Urinary bladder (tissue), 4 donors: ENCODE measurements around the gene CEBPE. TPM values are rescaled to one million over a fixed set of nuclear protein-coding genes. Genes with fewer than 3 reads are reported as not detected.
A peak's percentile ranks its signal among the peaks of the same experiment; 100 is the strongest.

Source experiments
- DNase-seq: peaks from one replicate; pipeline ENCODE4 v3.0.0-alpha.2; 2015; ENCODE audit errors: extremely low spot score
- H3K27ac ChIP-seq: one replicate; pipeline ENCODE4 v1.5.1; 2013; ENCODE audit warnings: low read depth, mild to moderate bottlenecking, moderate library complexity
- H3K36me3 ChIP-seq: one replicate; pipeline ENCODE4 v1.6.1; 2013; ENCODE audit warnings: mild to moderate bottlenecking, moderate library complexity; ENCODE audit not compliant: insufficient read depth
- H3K4me1 ChIP-seq: one replicate; pipeline ENCODE4 v1.6.1; 2013; ENCODE audit warnings: mild to moderate bottlenecking, moderate library complexity; ENCODE audit not compliant: insufficient read depth
- H3K4me3 ChIP-seq: one replicate; pipeline ENCODE4 v1.5.1; 2013; ENCODE audit warnings: low read depth, low read length
- WGBS: extraction: QIAGEN DNeasy Blood & Tissue Kit; methylation state at CpG from one replicate; pipeline ENCODE4 v1.1.7; 2013; 5-methylcytosine and 5-hydroxymethylcytosine counted together
- polyA plus RNA-seq: library from polyadenylated mRNA; stranded (reverse); fragments of 200-250 nt; gene quantifications from one replicate; pipeline ENCODE4 v1.2.3, GENCODE V29; 2013
- total RNA-seq: library from RNA; depleted of rRNA; stranded (reverse); fragments of >200 nt; gene quantifications from one replicate; pipeline ENCODE4 v1.2.3, GENCODE V29; 2014
- donor health status: healthy with polysubstance abuse.
- donor health status: healthy.

The CEBPE gene
- total and polyA plus RNA-seq, 2 donors: 0.06 TPM; not detected in 1

DNA sequence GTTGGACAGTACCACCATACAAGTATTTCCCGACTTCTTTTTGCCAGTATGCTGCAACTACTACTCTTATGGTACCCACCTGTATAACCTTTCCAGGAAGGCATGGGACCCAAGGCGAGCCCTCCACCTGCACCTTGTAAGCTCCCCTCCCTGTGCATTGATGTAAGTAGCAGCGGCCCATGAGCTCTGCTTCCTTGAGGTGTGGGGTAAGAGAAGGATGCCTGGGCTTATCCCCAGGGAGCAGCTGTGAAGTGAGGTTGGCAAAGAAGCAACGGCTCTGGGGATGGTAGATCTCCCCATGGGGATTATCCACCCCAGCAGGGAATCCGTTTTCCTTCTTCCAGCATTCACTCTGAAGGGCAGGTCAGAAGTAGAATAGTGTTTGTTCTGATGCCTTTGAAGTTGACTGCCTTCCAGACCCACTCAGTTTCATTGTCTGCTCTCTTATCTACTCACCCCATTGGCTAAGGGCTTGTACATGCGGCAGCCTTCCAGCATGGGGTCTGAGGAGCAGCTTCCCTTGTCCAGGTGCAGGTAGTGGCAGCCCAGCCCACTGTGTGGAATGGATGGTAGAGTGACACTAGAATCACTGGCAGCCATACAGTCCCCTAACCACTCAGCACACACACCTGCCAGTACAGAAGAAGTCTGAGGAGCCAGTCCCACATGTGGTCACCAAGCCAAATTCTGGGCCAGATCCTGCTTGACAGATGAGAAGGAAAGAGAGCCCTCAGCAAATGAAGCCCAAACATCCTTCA is 17.7 kb downstream of the CEBPE start:
- DNase-seq: no peak
- Histone ChIP-seq H3K4me1 (no peaks in the 10 kb centered on the region), H3K36me3 (no peaks in the 10 kb centered on the region), H3K27ac (no peak overlapping the region), H3K4me3 (no peak overlapping the region)
- 83% methylated on average over 6 of the region's 6 CpGs for WGBS

DNA sequence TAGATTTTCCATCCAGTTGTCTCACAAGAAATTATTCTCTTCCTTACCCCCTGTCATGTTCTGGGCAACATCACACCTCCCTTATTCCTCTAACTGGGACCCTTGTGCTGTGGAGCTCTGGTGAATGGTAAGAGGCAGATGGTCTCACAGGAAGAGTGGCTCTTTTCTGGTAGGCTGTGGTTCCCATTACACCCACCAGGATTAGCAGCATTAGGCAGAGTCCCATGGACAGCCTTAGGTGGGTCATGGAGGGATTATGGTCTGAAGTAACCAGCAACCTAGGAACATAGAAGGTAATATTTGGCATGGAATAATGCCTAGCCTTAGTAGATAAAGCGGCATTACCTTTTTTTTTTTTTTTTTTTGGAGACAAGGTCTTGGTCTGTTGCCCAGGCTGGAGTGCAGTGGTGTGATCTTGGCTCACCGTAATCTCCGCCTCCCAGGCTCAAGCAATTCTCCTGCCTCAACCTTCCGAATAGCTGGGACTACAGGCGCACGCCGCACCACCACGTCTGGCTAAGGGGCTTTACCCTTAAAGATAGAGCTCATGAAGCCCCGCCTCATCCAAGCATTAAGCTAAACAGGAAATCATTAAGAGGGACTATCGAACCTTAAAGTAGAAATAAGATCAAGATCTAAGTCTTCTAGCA is 19.7 kb downstream of the CEBPE start:
- no peak for DNase-seq
- Histone ChIP-seq H3K4me3 (no peak overlapping the region), H3K36me3 (no peaks in the 10 kb centered on the region), H3K27ac (no peak overlapping the region), H3K4me1 (no peaks in the 10 kb centered on the region)
- WGBS: 81% methylated on average over 10 of the region's 10 CpGs

DNA sequence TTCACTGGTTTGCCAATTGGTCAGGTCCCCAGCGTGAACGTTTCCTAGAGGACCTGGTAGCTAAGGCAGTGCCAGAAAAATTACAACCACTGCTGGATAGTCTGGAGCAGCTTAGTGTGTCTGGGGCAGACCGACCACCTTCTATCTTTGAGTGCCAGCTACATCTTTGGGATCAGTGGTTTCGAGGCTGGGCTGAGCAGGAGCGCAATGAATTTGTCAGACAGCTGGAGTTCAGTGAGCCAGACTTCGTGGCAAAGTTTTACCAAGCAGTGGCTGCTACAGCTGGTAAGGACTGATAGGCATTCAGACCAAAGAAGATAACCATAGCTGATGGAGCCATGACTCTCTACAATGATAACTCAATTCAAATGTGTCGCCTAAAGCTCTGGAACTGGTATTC is 21.3 kb downstream of the CEBPE start:
- Histone ChIP-seq H3K4me3 (no peak overlapping the region), H3K4me1 (no peaks in the 10 kb centered on the region), H3K27ac (no peak overlapping the region), H3K36me3 (no peaks in the 10 kb centered on the region)
- no peak for DNase-seq
- 86% methylated on average over 7 of the region's 7 CpGs for WGBS

DNA sequence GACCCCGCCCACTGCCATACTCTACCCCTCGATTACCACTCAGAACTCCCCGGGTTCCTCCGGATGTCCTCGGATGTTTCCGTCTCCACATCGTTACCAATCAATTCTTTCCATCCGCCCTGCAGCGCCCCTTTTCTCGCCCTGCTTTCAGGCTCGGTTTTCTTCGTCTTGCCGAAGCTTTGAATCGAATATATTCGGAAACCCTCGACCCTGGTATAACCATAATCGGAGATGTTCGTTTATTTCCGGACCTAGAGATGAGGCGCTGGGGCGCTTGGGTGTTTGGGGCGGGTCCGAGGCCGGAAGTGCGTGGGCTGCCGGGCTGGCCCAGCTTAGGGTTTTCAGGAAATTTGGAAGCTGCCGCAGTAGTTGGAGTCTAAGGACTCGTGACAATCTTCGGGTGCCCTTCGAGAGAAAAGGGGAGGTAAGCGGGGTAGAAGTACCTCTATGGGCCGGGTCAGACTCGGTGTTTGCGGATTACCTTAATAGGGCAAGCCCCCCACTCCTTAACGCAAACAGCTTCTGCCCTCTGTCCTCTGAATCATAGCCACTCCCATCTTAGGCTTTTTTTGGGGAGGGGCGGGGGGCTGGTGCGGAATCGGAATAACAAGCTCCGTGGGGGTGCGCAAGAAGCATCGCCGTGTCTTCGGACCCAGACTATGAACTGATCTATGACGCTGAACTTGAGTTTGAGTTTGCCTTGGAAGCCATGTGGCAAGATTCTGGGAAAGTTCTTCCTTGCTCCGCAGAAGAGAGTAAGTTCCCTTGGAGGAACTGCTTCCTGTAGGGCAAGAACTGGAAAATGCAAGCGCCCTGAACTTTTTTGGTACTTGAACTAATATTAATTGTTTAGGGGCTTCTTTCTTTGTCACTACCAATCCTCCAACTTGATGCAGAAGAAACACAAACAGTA is 23.6 kb downstream of the CEBPE start, which contains the start of gene C14orf119:
TSS of gene C14orf119 (plus strand) at position 310 of the 913 bp plus-strand sequence. CDS start 2,154 bp downstream, outside the sequence.
- H3K4me3 ChIP-seq: peak within 1 kb of the TSS; percentile 74
- H3K4me1 ChIP-seq: no peaks in the 10 kb centered on the region
- WGBS: under 1% methylated on average over 46 of the region's 46 CpGs
- DNase-seq: peak; percentile 100
- no peaks in the 10 kb centered on the region for H3K36me3 ChIP-seq
- H3K27ac ChIP-seq: peak within 1 kb of the TSS; percentile 98

DNA sequence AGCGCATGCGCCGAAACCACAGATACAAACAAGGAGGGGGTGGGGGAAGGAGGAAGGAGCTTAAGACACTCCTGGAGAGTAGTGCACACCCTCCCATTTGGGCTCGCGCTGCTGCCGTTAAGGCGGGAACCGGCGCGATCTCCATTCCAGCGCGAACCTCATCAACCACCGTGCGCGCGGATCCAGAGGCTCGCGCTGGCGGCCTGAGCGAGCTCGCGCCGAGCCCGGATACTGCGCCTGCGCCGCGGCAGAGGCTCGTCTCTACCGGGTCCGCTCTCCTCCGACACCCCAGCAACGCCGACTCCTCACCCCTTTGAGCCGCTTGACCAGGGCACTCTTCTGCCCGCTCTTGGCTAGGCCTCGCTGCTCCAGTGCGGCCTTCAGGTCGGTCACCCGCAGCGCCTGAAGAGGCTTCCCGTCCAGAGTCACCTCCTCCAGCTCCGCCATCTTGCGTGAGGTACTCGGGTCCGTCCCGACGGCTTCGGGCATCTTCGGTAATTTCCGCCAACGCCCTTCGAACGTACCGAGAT is 24.3 kb downstream of the CEBPE start, which contains the start of gene ACIN1:
TSS of gene ACIN1 (minus strand) at position 471 of the 530 bp plus-strand sequence. CDS start at position 447, 24 bp downstream.
- WGBS: under 1% methylated on average over 55 of the region's 55 CpGs
- H3K27ac ChIP-seq: peak within 1 kb of the TSS; percentile 98
- no peaks in the 10 kb centered on the region for H3K36me3 ChIP-seq
- DNase-seq: peak; percentile 80
- H3K4me1 ChIP-seq: no peaks in the 10 kb centered on the region
- H3K4me3 ChIP-seq: peak within 1 kb of the TSS; percentile 74

DNA sequence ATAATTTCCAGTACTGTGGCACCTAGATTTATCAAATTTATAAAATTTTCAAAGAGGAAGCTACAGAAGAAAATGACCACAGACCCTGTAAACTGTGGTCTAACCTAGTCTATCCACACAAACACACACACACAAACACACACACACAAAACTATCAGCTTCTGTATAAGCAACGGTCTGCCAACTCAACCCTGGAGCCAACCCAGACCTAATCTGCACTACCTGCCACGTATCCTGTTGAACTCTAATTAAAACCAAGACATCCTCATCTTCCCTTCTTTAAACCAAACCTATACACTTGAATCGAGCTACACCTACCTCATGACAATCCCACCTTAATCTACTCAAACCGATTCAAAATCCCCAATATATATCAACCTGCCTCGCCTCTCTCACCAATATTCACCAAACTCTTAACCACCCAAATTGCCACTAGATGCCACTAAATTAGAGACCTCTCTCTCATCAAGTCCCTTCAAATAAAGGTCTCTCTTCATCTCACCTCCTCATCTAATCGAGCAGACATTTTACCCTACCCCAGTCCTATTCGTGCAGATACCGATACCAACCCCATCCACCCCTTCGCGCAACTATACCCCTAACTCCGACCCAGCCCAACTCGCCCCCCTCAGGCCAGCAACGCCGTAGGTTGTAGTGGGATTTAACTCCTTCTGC is 24.9 kb downstream of the CEBPE start:
- no peaks in the 10 kb centered on the region for H3K36me3 ChIP-seq
- WGBS: under 1% methylated on average over 14 of the region's 14 CpGs
- H3K4me3 ChIP-seq: peak overlapping the region; percentile 74
- peak overlapping the region; percentile 98 for H3K27ac ChIP-seq
- H3K4me1 ChIP-seq: no peaks in the 10 kb centered on the region
- no peak for DNase-seq

DNA sequence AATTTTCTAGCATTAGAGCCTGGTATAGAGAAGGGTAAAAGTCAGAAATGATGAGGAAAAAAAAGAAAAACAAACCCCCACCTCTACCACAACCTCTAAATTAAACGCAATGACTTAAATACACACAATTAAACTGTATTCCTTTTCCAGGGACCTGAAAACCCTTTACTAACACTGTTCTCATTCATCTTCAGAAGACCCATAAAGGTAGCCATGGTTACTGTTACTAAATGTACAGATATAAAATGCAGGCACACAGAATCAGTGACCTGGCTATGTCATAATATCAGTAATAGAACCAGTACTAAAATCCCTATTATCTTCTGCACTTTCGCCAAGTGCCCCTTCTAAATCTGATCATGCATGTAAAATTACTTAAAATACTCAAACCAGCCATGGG is 25.5 kb downstream of the CEBPE start:
- no peak for DNase-seq
- WGBS: 78% methylated on average over 2 of the region's 2 CpGs
- H3K4me1 ChIP-seq: no peaks in the 10 kb centered on the region
- H3K36me3 ChIP-seq: no peaks in the 10 kb centered on the region
- H3K4me3 ChIP-seq: peak overlapping the region; percentile 74
- no peak overlapping the region for H3K27ac ChIP-seq

DNA sequence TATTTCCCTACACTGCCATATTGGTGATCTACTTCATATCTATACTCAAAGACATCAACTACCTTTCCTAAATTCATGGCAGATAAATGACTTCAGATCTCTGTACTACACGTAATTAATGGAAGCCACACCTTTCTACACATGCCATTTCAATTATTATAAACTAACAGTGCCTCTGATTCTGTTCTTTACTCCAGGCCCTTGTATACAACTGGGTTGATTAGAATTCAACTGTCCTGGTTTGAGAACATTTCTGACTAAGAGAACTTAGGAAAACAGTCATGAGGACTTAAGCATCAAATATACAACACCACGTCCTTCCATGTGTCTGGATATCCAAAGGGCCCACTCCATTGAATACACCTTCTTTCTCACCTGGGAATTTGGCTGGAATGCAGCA is 26.0 kb downstream of the CEBPE start:
- Histone ChIP-seq H3K4me1 (no peaks in the 10 kb centered on the region), H3K4me3 (no peak overlapping the region), H3K27ac (no peak overlapping the region), H3K36me3 (no peaks in the 10 kb centered on the region)
- WGBS: 67% methylated on average over 2 of the region's 2 CpGs
- no peak for DNase-seq

DNA sequence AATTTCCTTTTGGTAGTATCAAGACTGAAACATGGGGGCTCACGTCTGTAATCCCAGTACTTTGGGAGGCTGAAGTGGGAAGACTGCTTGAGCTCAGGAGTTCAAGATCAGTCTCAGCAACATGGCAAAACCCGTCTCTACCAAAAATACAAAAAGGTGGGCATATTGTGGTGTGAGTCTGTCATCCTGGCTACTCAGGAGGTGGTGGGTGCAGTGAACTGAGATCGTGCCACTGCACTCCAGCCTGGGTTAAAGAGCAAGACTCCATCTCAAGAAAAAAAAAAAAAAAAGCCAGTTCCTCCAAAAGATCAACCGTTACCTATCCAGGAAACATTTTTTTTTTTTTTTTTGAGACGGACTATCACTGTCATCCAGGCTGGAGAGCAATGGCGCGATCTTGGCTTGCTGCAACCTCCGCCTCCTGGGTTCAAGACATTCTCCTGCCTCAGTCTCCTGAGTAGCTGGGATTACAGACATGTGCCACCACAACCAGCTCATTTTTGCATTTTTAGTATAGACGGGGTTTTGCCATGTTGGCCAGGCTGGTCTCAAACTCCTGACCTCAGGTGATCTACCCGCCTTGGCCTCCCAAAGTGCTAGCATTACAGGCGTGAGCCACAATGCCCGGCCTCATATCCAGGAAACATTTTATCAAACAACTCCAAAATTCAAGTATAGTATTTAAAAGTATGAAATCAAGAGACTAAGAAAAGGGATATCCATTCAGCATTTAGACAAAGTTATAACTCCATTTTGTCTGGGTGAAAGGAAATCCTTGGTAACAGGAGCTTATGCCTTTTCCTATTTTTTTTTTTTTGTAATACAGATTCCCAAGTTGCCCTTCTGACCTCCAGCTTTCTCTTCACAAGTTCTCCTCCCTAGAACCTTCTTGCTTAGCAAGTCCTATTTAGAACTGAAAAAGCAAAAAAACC is 27.5 kb downstream of the CEBPE start:
- H3K4me3 ChIP-seq: no peak overlapping the region
- H3K4me1 ChIP-seq: no peaks in the 10 kb centered on the region
- no peak overlapping the region for H3K27ac ChIP-seq
- DNase-seq: no peak
- WGBS: 87% methylated on average over 12 of the region's 12 CpGs
- peaks cover 2% of the 10 kb centered on the region for H3K36me3 ChIP-seq

DNA sequence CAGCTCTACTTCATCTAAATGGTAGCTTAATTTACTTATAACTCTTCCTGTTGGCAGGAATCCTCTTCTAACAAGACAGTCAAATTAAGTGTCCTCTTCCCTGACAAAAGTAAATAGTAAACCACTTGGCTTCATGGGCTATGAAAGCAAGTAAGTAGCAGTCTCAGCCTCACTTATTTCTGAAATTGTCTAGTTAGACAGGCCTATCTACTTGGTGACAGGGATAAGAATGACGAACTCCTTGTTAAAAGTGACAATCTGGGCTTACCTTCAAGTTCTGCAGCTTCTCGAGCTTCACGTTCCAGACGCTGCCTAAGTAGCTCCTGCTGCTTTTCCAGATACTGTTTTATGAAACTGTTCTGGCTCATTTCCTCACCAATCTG is 28.8 kb downstream of the CEBPE start:
- Histone ChIP-seq H3K4me3 (no peak overlapping the region), H3K27ac (no peak overlapping the region), H3K4me1 (no peaks in the 10 kb centered on the region), H3K36me3 (peaks cover 7% of the 10 kb centered on the region)
- WGBS: 75% methylated on average over 4 of the region's 4 CpGs
- DNase-seq: no peak

DNA sequence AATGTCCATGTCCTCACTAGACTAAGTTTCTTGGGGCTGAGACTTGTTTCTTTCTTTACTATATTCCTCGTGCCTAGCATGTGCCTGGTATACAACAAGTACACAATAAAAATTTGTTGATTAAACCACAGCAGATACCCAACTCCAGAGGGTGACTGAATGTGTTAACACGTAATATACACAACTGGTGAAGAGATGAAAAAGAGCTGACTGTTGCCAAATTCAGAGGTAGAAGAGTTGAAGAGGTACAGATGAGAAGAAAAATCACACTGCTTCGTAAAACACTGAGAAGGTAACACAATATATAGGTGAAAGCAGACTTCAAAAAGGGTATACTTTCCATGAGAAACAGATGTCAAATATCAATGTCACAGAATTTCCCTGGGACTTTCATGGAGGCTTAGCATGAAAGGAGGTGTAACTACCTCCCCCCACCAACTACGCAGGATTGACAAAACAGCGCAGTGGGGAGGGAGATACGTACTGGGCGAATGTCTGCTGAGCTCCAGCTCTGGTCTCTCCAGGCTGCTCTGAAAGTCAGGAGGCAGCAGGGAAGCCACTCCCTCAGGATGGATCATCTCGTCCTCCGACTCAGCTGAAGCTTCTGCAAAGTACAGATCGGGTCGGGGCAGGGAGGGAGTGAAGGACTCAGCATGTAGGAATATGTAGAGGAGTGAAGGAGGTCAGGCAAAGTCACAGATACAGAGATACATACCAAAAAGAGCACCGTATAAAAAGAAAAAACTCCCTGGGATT is 29.4 kb downstream of the CEBPE start:
- 89% methylated on average over 12 of the region's 12 CpGs for WGBS
- peaks cover 10% of the 10 kb centered on the region for H3K36me3 ChIP-seq
- no peak overlapping the region for H3K27ac ChIP-seq
- no peaks in the 10 kb centered on the region for H3K4me1 ChIP-seq
- H3K4me3 ChIP-seq: no peak overlapping the region
- no peak for DNase-seq
